ENCODE measurements around the gene LGALSL. TPM values are rescaled to one million over a fixed set of nuclear protein-coding genes. Genes with fewer than 3 reads are reported as not detected.

Gene LGALSL
- total and polyA plus RNA-seq, 2 of the 13 experiments (the other 11 are each of a cell fraction or from before 2014, with no cell fraction given): 15.4 to 20.0 TPM

- TF ChIP-seq MIER2 (CRISPR knock-in tag; IDR thresholded peaks at IDR 0.05): no peak
- TF ChIP-seq TBP (CRISPR knock-in tag; IDR thresholded peaks at IDR 0.05): no peak
- no peak for TF ChIP-seq ZFP90 (CRISPR knock-in tag; IDR thresholded peaks at IDR 0.05; ENCODE audit: borderline replicate concordance)
- TF ChIP-seq JARID2 (CRISPR knock-in tag; IDR thresholded peaks at IDR 0.05; ENCODE audit: insufficient replicate concordance): no peak
- no peak for TF ChIP-seq BRCA1 (CRISPR knock-in tag; IDR thresholded peaks at IDR 0.05)
These were observed 13.3 kb downstream of the LGALSL start (continued) for GRCh38 chr2:64467096-64467843.

GRCh38 chr2:64469261-64469660 lies 15.3 kb downstream of the LGALSL start:
- Histone ChIP-seq H2AFZ (ENCODE audit: low read length) (no peak overlapping the region), H3K27me3 (ENCODE audit: control insufficient read depth in 1 of 2, insufficient read depth in 2 of 2, low read length in 2 of 2) (peaks cover 0 to 11% of the 10 kb centered on the region in 2 experiments; a peak in 2 of 5 replicates), H3K27ac (ENCODE audit: extremely low read length, insufficient read depth, low read length) (no peak overlapping the region), H4K20me1 (ENCODE audit: insufficient read depth, low read length) (no peaks in the 10 kb centered on the region), H3K79me2 (ENCODE audit: insufficient read depth, low read length) (no peaks in the 10 kb centered on the region), H3K36me3 (replicated peaks in 1 of 2; ENCODE audit: control insufficient read depth in 1 of 2, insufficient read depth in 2 of 2, low read length in 2 of 2) (no peaks in the 10 kb centered on the region), H3K4me2 (ENCODE audit: low read depth, low read length) (no peak overlapping the region), H3K9me3 (ENCODE audit: low read length) (no peaks in the 10 kb centered on the region), H3K9ac (ENCODE audit: insufficient read depth, low read depth, low read length) (no peak overlapping the region), H3K4me1 (ENCODE audit: insufficient read depth, low read length) (peaks cover 9% of the 10 kb centered on the region), H3K4me3 (replicated peaks in 1 of 3; ENCODE audit: insufficient read depth in 1 of 3, low read depth in 2 of 3, low read length in 3 of 3) (no peak overlapping the region)
- CTCF ChIA-PET (ENCODE audit: low intra/inter-chr PET ratio, low total read pairs): no interaction called here
- no peak for TF ChIP-seq PRMT3 (CRISPR knock-in tag; IDR thresholded peaks at IDR 0.05; ENCODE audit: borderline replicate concordance, low read depth)
- TF ChIP-seq RFX3 (CRISPR knock-in tag; IDR thresholded peaks at IDR 0.05): no peak
- no peak for TF ChIP-seq HCFC1 (IDR thresholded peaks at IDR 0.05; ENCODE audit: low read depth, low read length)
- no peak for TF ChIP-seq ZNF513 (CRISPR knock-in tag; conservative IDR thresholded peaks at IDR 0.05)
- POLR2A ChIA-PET: no interaction called here
- FAIRE-seq (no peak), DNase-seq (ENCODE audit: low spot score) (no peak), ATAC-seq (no peak)
- 6% methylated on average over 1 of the region's 1 CpG for WGBS (ENCODE audit: low lambda C conversion rate)
- in situ Hi-C loops (cut with HindIII; ENCODE audit: extremely low pct_ligation_motif_present, low pct_unique_long_range_greater_than_20kb) (no loop called here), intact Hi-C loops (cut with micrococcal nuclease; ENCODE audit: unreplicated experiment) (no loop called here)
- no TSS peak for BruUV-seq (replicated peaks)
